ENCODE results near the gene UBE2R2. TPM values are rescaled to one million over a fixed set of nuclear protein-coding genes. Genes with fewer than 3 reads are reported as not detected.
"Not testable (repeated sequence)": the region's sequence is repeated elsewhere in the genome, so short reads cannot be mapped to it uniquely, and the experiment has no call there.

UBE2R2 gene
- polyA plus RNA-seq, 3 donors from 2014 or later: 13.9 to 21.9 (median 18.0) TPM

DNA sequence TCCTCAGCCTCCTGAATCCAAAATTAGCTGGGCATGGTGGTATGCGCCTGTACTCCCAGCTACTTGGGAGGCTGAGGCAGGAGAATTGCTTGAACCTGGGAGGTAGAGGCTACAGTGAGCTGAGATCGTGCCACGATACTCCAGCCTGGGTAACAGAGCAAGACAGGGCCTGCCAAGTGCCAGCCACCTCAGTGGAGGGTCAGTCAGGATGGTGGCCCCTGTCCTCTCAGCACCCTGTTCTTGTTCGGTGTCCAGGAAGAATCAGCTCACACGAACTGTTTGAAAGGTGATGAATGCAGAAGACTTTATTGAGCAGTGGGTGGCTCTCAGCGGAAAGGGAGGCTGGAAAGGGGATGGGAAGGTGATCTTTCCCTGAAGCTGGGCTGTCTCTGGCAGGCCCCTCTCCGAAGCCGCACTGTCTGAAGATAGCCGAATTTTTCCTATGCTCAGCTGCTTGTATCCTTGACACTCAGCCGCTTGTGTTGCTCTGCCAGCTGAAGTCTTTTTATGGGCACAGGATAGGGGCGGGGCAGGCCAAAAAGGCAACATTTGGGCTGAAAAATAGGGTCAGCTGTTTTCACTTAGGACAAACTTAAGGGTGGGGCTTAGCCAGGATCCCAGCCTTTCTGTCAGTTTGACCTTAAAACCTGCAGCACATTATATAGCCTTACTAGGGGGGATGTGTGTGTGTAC is 50.9 kb downstream of the UBE2R2 start:
- no peak overlapping the region for H3K4me3 Mint-ChIP-seq
- DNase-seq: no peak
- H3K27ac Mint-ChIP-seq: peak overlapping the region in 1 of 6 donors; percentile 49
- peaks cover 34 to 39% of the 10 kb centered on the region in 2 donors for H3K4me1 Mint-ChIP-seq
- no peaks in the 10 kb centered on the region for H3K36me3 Mint-ChIP-seq
- H3K27me3 Mint-ChIP-seq (ENCODE audit: low read depth in 3 of 3): no peaks in the 10 kb centered on the region
- H3K9me3 Mint-ChIP-seq: no peaks in the 10 kb centered on the region

GRCh38 chr9:33868440-33868973 is 51.5 kb downstream of the UBE2R2 start:
- H3K27ac Mint-ChIP-seq: no peak overlapping the region
- peaks cover 36 to 39% of the 10 kb centered on the region in 2 donors for H3K4me1 Mint-ChIP-seq
- no peaks in the 10 kb centered on the region for H3K27me3 Mint-ChIP-seq (ENCODE audit: low read depth in 3 of 3)
- H3K36me3 Mint-ChIP-seq: no peaks in the 10 kb centered on the region
- no peak overlapping the region for H3K4me3 Mint-ChIP-seq
- no peaks in the 10 kb centered on the region for H3K9me3 Mint-ChIP-seq
- DNase-seq: no peak

DNA sequence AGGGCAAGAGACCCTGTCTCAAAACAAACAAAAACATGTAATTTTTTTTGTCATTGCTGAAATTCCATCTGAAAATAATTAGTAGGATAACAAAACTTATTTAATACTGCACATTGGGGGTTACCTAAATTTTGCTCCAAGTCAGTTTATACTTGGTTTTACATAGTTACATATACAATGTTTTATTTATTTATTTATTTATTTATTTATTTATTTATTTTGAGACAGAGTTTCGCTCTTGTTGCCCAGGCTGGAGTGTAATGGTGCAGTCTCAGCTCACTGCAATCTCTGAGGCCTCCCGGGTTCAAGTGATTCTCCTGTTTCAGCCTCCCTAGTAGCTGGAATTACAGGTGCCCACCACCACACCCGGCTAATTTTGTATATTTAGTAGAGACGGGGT is 52.3 kb downstream of the UBE2R2 start:
- not testable (repeated sequence) for H3K27ac Mint-ChIP-seq; H3K27me3 Mint-ChIP-seq (ENCODE audit: low read depth in 3 of 3); H3K36me3 Mint-ChIP-seq; H3K4me3 Mint-ChIP-seq; DNase-seq; H3K9me3 Mint-ChIP-seq
- H3K4me1 Mint-ChIP-seq: peaks cover 33 to 39% of the 10 kb centered on the region in 2 donors

DNA sequence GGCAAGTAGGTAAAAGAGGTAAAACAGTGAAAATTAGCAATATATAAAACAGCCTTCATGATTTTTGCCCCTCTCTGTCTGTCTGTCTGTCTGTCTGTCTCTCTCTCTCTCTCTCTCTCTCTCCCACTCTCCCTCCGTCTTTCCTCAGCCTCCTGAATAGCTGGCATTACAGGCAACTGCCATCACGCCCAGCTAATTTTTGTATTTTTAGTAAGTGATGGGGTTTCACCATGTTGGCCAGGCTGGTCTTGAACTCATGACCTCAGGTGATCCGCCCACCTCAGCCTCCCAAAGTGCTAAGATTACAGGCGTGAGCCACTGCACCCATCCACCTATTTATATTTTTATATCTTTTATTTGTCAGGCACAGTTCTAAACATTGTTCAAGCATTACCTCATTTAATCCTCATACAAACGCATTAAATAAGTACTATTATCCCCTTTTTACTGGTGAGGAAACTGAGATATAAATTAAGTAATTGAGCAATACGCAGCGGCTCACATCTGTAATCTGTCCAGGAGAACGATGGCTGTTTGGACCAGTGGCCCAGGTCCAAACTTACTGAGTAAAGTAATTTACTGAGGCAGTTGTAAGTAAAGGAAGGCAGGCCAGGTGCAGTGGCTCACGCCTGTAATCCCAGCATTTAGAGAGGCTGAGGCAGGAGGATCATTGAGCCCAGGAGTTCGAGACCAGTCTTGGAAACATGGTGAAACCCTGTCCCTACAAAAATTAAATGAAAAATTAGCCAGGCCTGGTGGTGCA is 60.9 kb downstream of the UBE2R2 start:
- H3K36me3 Mint-ChIP-seq: no peaks in the 10 kb centered on the region
- no peaks in the 10 kb centered on the region for H3K27me3 Mint-ChIP-seq (ENCODE audit: low read depth in 3 of 3)
- DNase-seq: no peak
- H3K9me3 Mint-ChIP-seq: no peaks in the 10 kb centered on the region
- H3K4me3 Mint-ChIP-seq: no peak overlapping the region
- H3K4me1 Mint-ChIP-seq: peaks cover 25 to 54% of the 10 kb centered on the region in 2 donors
- peak overlapping the region in 2 of 6 donors; percentile 49 to 67 for H3K27ac Mint-ChIP-seq

- Mint-ChIP-seq H3K4me1 (peaks cover 28 to 59% of the 10 kb centered on the region in 2 donors), H3K36me3 (no peaks in the 10 kb centered on the region), H3K4me3 (peak overlapping the region in 1 of 5 donors; percentile 2), H3K27ac (peak overlapping the region in 5 of 6 donors; percentile 42 to 67 (median 56)), H3K27me3 (ENCODE audit: low read depth in 3 of 3) (no peaks in the 10 kb centered on the region), H3K9me3 (no peaks in the 10 kb centered on the region)
- DNase-seq: no peak
Observed at GRCh38 chr9:33878691-33879366, 61.9 kb downstream of the UBE2R2 start.

- no peak for DNase-seq
- Mint-ChIP-seq H3K27ac (no peak overlapping the region), H3K4me3 (no peak overlapping the region), H3K27me3 (ENCODE audit: low read depth in 3 of 3) (no peaks in the 10 kb centered on the region), H3K4me1 (peaks cover 41 to 72% of the 10 kb centered on the region in 2 donors), H3K36me3 (no peaks in the 10 kb centered on the region), H3K9me3 (no peaks in the 10 kb centered on the region)
Observed at GRCh38 chr9:33880211-33881089, 63.5 kb downstream of the UBE2R2 start.

GRCh38 chr9:33881635-33882034 is 64.7 kb downstream of the UBE2R2 start:
- Mint-ChIP-seq H3K27ac (peak overlapping the region in 2 of 6 donors; percentile 8 to 13), H3K27me3 (ENCODE audit: low read depth in 3 of 3) (no peaks in the 10 kb centered on the region), H3K4me1 (peaks cover 42 to 77% of the 10 kb centered on the region in 2 donors), H3K9me3 (no peaks in the 10 kb centered on the region), H3K36me3 (no peaks in the 10 kb centered on the region), H3K4me3 (no peak overlapping the region)
- DNase-seq: no peak

- H3K4me3 Mint-ChIP-seq: peak overlapping the region in 1 of 5 donors; percentile 21
- peak overlapping the region in 3 of 6 donors; percentile 22 to 62 (median 24) for H3K27ac Mint-ChIP-seq
- peaks cover 30 to 61% of the 10 kb centered on the region in 2 donors for H3K4me1 Mint-ChIP-seq
- no peak for DNase-seq
- no peaks in the 10 kb centered on the region for H3K27me3 Mint-ChIP-seq (ENCODE audit: low read depth in 3 of 3)
- no peaks in the 10 kb centered on the region for H3K9me3 Mint-ChIP-seq
- H3K36me3 Mint-ChIP-seq: peaks cover 0 to 4% (median 4%) of the 10 kb centered on the region in 3 donors
Observed at GRCh38 chr9:33884856-33885701, 68.1 kb downstream of the UBE2R2 start.

DNA sequence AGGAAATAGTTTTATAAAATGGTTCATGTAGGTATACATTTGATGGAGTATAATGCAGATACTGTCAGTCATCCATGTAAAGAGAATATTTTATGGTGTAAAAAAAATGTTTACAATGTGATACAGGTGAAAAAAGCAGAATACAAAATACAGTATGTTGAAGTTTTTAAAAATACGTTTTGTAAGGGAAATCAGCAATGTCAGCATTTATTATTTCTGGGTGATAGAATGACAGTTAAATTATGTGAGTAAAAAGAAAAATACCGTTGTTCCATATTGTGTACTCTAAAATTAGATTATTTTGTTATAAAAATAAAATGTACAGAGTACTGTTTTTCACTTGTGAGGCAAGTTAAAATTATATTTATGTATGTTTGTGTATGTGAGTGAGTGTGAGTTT is 69.0 kb downstream of the UBE2R2 start:
- DNase-seq: no peak
- Mint-ChIP-seq H3K27ac (no peak overlapping the region), H3K4me3 (no peak overlapping the region), H3K27me3 (ENCODE audit: low read depth in 3 of 3) (peaks cover 0 to 3% (median 0%) of the 10 kb centered on the region in 3 donors), H3K4me1 (peaks cover 24 to 53% of the 10 kb centered on the region in 2 donors), H3K9me3 (no peaks in the 10 kb centered on the region), H3K36me3 (peaks cover 0 to 6% (median 4%) of the 10 kb centered on the region in 3 donors)

GRCh38 chr9:33893861-33894260 is 76.9 kb downstream of the UBE2R2 start:
- H3K4me3 Mint-ChIP-seq: no peak overlapping the region
- H3K9me3 Mint-ChIP-seq: no peaks in the 10 kb centered on the region
- no peak for DNase-seq
- H3K27ac Mint-ChIP-seq: no peak overlapping the region
- H3K27me3 Mint-ChIP-seq (ENCODE audit: low read depth in 3 of 3): peaks cover 0 to 3% (median 0%) of the 10 kb centered on the region in 3 donors
- H3K36me3 Mint-ChIP-seq: peaks cover 0 to 6% (median 4%) of the 10 kb centered on the region in 3 donors
- H3K4me1 Mint-ChIP-seq: peaks cover 10 to 33% of the 10 kb centered on the region in 2 donors

DNA sequence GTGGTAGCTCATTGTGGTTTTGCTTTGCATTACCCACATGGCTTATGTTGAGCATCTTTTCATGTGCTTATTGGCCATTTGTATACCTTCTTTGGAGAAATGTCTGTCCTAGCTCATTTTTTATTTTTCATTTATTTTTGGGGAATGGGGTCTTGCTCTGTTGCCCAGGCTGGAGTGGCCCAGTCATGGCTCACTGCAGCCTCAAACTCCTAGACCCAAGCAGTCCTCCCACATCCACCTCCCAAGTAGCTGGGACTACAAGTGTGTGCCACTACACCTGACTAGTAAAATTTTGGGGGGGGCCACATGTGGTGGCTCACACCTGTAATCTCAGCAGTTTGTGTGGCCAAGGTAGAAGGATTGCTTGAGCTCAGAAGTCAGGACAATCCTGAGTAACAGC is 77.4 kb downstream of the UBE2R2 start:
- H3K4me3 Mint-ChIP-seq: no peak overlapping the region
- peaks cover 0 to 6% (median 4%) of the 10 kb centered on the region in 3 donors for H3K36me3 Mint-ChIP-seq
- H3K4me1 Mint-ChIP-seq: peaks cover 10 to 33% of the 10 kb centered on the region in 2 donors
- peaks cover 0 to 3% (median 0%) of the 10 kb centered on the region in 3 donors for H3K27me3 Mint-ChIP-seq (ENCODE audit: low read depth in 3 of 3)
- H3K27ac Mint-ChIP-seq: no peak overlapping the region
- no peaks in the 10 kb centered on the region for H3K9me3 Mint-ChIP-seq
- no peak for DNase-seq

DNA sequence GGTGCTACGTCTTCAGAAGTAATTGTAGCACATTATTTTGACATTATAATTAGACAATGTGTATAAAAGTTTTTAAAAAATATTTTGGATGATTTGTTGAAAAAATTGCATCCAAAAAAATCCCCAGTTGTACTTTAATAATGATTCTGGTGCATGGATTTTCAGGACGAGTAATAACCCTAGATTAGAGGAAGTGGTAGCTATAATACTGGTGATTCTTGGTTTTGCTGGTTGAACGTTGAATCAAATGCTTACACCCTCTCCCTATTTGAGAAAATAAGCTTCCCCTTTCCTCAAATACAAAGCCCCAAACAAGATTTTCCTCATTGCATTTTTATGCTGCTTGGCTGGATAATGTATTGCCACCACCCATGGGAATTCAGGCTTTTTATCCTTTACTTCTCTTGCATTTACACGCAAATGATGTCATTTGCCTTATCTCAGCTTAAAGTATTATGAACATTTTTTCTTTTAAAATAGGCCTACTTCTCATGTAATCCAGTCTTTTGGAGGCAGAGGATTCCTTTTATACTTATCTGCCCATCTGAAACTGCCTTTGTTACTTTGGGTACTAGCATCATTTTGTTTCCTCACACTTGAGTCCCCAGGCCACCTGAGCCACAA is 86.3 kb downstream of the UBE2R2 start:
- Mint-ChIP-seq H3K9me3 (no peaks in the 10 kb centered on the region), H3K27me3 (ENCODE audit: low read depth in 3 of 3) (peaks cover 0 to 2% (median 0%) of the 10 kb centered on the region in 3 donors), H3K27ac (peak overlapping the region in 3 of 6 donors; percentile 26 to 64 (median 34)), H3K36me3 (peaks cover 3 to 11% (median 3%) of the 10 kb centered on the region in 3 donors), H3K4me1 (peaks cover 8 to 37% of the 10 kb centered on the region in 2 donors), H3K4me3 (no peak overlapping the region)
- no peak for DNase-seq

All from immature natural killer cell (primary cell).